Measurements from ENCODE around the gene NFATC1.

NFATC1 gene

GRCh38 chr18:79395761-79396404 is at the start of gene NFATC1:
NFATC1 (plus strand) TSS chr18:79395930; CDS start chr18:79396225, 295 bp downstream.
- Histone ChIP-seq H3K4me3 (ENCODE audit: low read length) (peak within 1 kb of the TSS; percentile 51; the same call in 1 of the 2 replicates), H3K27ac (ENCODE audit: low read length) (no peak within 1 kb of the TSS), H3K9me3 (ENCODE audit: insufficient read depth, low read depth, low read length) (no peaks in the 10 kb centered on the region; the same call in 1 of the 2 replicates), H3K9ac (ENCODE audit: low read depth, low read length) (no peak within 1 kb of the TSS), H3K4me1 (ENCODE audit: insufficient read depth, low read length) (0 out of 2 replicates have a peak, but pooled peaks cover 4% of the 10 kb centered on the region), H3K36me3 (ENCODE audit: insufficient read depth, low read depth, low read length) (no peaks in the 10 kb centered on the region), H3K27me3 (ENCODE audit: insufficient read depth, low read length) (peaks cover 84% of the 10 kb centered on the region)

- H3K27ac ChIP-seq (ENCODE audit: low read length) = no peak overlapping the region
These were observed 49.7 kb upstream of the NFATC1 start for GRCh38 chr18:79345981-79346380.

GRCh38 chr18:79348066-79348465 is 47.7 kb upstream of the NFATC1 start:
- Histone ChIP-seq H3K36me3 (ENCODE audit: insufficient read depth, low read depth, low read length) (peaks cover 42% of the 10 kb centered on the region), H3K27ac (ENCODE audit: low read length) (no peak overlapping the region), H3K9ac (ENCODE audit: low read depth, low read length) (no peak overlapping the region), H3K4me1 (ENCODE audit: insufficient read depth, low read length) (no peaks in the 10 kb centered on the region), H3K9me3 (ENCODE audit: insufficient read depth, low read depth, low read length) (no peaks in the 10 kb centered on the region), H3K27me3 (ENCODE audit: insufficient read depth, low read length) (no peaks in the 10 kb centered on the region), H3K4me3 (ENCODE audit: low read length) (no peak overlapping the region)

More at GRCh38 chr18:79345981-79346380, 49.7 kb upstream of the NFATC1 start:
- no peaks in the 10 kb centered on the region for H3K27me3 ChIP-seq (ENCODE audit: insufficient read depth, low read length)
- peaks cover 40% of the 10 kb centered on the region for H3K36me3 ChIP-seq (ENCODE audit: insufficient read depth, low read depth, low read length)
- H3K9ac ChIP-seq (ENCODE audit: low read depth, low read length) = no peak overlapping the region
- H3K9me3 ChIP-seq (ENCODE audit: insufficient read depth, low read depth, low read length) = no peaks in the 10 kb centered on the region
- no peak overlapping the region for H3K4me3 ChIP-seq (ENCODE audit: low read length)
- H3K4me1 ChIP-seq (ENCODE audit: insufficient read depth, low read length) = no peaks in the 10 kb centered on the region

- Histone ChIP-seq H3K9ac (ENCODE audit: low read depth, low read length) (no peak overlapping the region), H3K9me3 (ENCODE audit: insufficient read depth, low read depth, low read length) (no peaks in the 10 kb centered on the region), H3K4me1 (ENCODE audit: insufficient read depth, low read length) (no peaks in the 10 kb centered on the region), H3K27ac (ENCODE audit: low read length) (no peak overlapping the region), H3K27me3 (ENCODE audit: insufficient read depth, low read length) (no peaks in the 10 kb centered on the region), H3K4me3 (ENCODE audit: low read length) (no peak overlapping the region), H3K36me3 (ENCODE audit: insufficient read depth, low read depth, low read length) (0 out of 2 replicates have a peak, but pooled peaks cover 11% of the 10 kb centered on the region)
These were observed 43.3 kb upstream of the NFATC1 start for GRCh38 chr18:79352432-79352831.

- 0 out of 2 replicates have a peak, but pooled peaks cover 4% of the 10 kb centered on the region for H3K36me3 ChIP-seq (ENCODE audit: insufficient read depth, low read depth, low read length)
- no peaks in the 10 kb centered on the region for H3K9me3 ChIP-seq (ENCODE audit: insufficient read depth, low read depth, low read length)
- H3K9ac ChIP-seq (ENCODE audit: low read depth, low read length) = no peak overlapping the region
- no peaks in the 10 kb centered on the region for H3K27me3 ChIP-seq (ENCODE audit: insufficient read depth, low read length)
- H3K4me1 ChIP-seq (ENCODE audit: insufficient read depth, low read length) = no peaks in the 10 kb centered on the region
- H3K27ac ChIP-seq (ENCODE audit: low read length) = no peak overlapping the region
- H3K4me3 ChIP-seq (ENCODE audit: low read length) = no peak overlapping the region
These were observed 42.5 kb upstream of the NFATC1 start for GRCh38 chr18:79353267-79353666.

GRCh38 chr18:79354350-79354749 is 41.4 kb upstream of the NFATC1 start:
- no peak overlapping the region for H3K9ac ChIP-seq (ENCODE audit: low read depth, low read length)
- no peak overlapping the region for H3K4me3 ChIP-seq (ENCODE audit: low read length)
- peaks cover 6% of the 10 kb centered on the region; the same call in 1 of the 2 replicates for H3K36me3 ChIP-seq (ENCODE audit: insufficient read depth, low read depth, low read length)
- no peaks in the 10 kb centered on the region for H3K9me3 ChIP-seq (ENCODE audit: insufficient read depth, low read depth, low read length)
- H3K4me1 ChIP-seq (ENCODE audit: insufficient read depth, low read length) = no peaks in the 10 kb centered on the region
- no peak overlapping the region for H3K27ac ChIP-seq (ENCODE audit: low read length)
- no peaks in the 10 kb centered on the region for H3K27me3 ChIP-seq (ENCODE audit: insufficient read depth, low read length)

- Histone ChIP-seq H3K4me3 (ENCODE audit: low read length) (no peak overlapping the region), H3K27ac (ENCODE audit: low read length) (no peak overlapping the region), H3K27me3 (ENCODE audit: insufficient read depth, low read length) (no peaks in the 10 kb centered on the region), H3K36me3 (ENCODE audit: insufficient read depth, low read depth, low read length) (peaks cover 20% of the 10 kb centered on the region; the same call in 1 of the 2 replicates), H3K9ac (ENCODE audit: low read depth, low read length) (no peak overlapping the region), H3K4me1 (ENCODE audit: insufficient read depth, low read length) (no peaks in the 10 kb centered on the region), H3K9me3 (ENCODE audit: insufficient read depth, low read depth, low read length) (no peaks in the 10 kb centered on the region)
These were observed 40.0 kb upstream of the NFATC1 start for GRCh38 chr18:79355433-79356335.

GRCh38 chr18:79356435-79356834 is 39.3 kb upstream of the NFATC1 start:
- Histone ChIP-seq H3K4me3 (ENCODE audit: low read length) (no peak overlapping the region), H3K9ac (ENCODE audit: low read depth, low read length) (no peak overlapping the region), H3K9me3 (ENCODE audit: insufficient read depth, low read depth, low read length) (no peaks in the 10 kb centered on the region), H3K4me1 (ENCODE audit: insufficient read depth, low read length) (no peaks in the 10 kb centered on the region), H3K36me3 (ENCODE audit: insufficient read depth, low read depth, low read length) (peaks cover 27% of the 10 kb centered on the region; the same call in 1 of the 2 replicates), H3K27me3 (ENCODE audit: insufficient read depth, low read length) (no peaks in the 10 kb centered on the region), H3K27ac (ENCODE audit: low read length) (no peak overlapping the region)

GRCh38 chr18:79360933-79361332 is 34.8 kb upstream of the NFATC1 start:
- Histone ChIP-seq H3K9ac (ENCODE audit: low read depth, low read length) (no peak overlapping the region), H3K4me1 (ENCODE audit: insufficient read depth, low read length) (no peaks in the 10 kb centered on the region), H3K9me3 (ENCODE audit: insufficient read depth, low read depth, low read length) (no peaks in the 10 kb centered on the region), H3K27me3 (ENCODE audit: insufficient read depth, low read length) (no peaks in the 10 kb centered on the region), H3K27ac (ENCODE audit: low read length) (no peak overlapping the region), H3K4me3 (ENCODE audit: low read length) (no peak overlapping the region), H3K36me3 (ENCODE audit: insufficient read depth, low read depth, low read length) (peaks cover 28% of the 10 kb centered on the region; the same call in 1 of the 2 replicates)

- Histone ChIP-seq H3K27me3 (ENCODE audit: insufficient read depth, low read length) (no peaks in the 10 kb centered on the region), H3K4me3 (ENCODE audit: low read length) (no peak overlapping the region), H3K9ac (ENCODE audit: low read depth, low read length) (no peak overlapping the region), H3K36me3 (ENCODE audit: insufficient read depth, low read depth, low read length) (peaks cover 28% of the 10 kb centered on the region; the same call in 1 of the 2 replicates), H3K4me1 (ENCODE audit: insufficient read depth, low read length) (no peaks in the 10 kb centered on the region), H3K9me3 (ENCODE audit: insufficient read depth, low read depth, low read length) (no peaks in the 10 kb centered on the region), H3K27ac (ENCODE audit: low read length) (no peak overlapping the region)
These were observed 33.8 kb upstream of the NFATC1 start for GRCh38 chr18:79361766-79362522.

GRCh38 chr18:79365701-79366100 is 30.0 kb upstream of the NFATC1 start:
- Histone ChIP-seq H3K4me1 (ENCODE audit: insufficient read depth, low read length) (no peaks in the 10 kb centered on the region), H3K27ac (ENCODE audit: low read length) (no peak overlapping the region), H3K9me3 (ENCODE audit: insufficient read depth, low read depth, low read length) (no peaks in the 10 kb centered on the region), H3K9ac (ENCODE audit: low read depth, low read length) (no peak overlapping the region), H3K36me3 (ENCODE audit: insufficient read depth, low read depth, low read length) (peaks cover 12% of the 10 kb centered on the region; the same call in 1 of the 2 replicates), H3K27me3 (ENCODE audit: insufficient read depth, low read length) (no peaks in the 10 kb centered on the region), H3K4me3 (ENCODE audit: low read length) (no peak overlapping the region)
